Liver (tissue), 2 donors: ENCODE results near the gene WRNIP1.

Experiments
- YY1 ChIP-seq: IDR thresholded peaks from 2 replicates; pipeline ENCODE4 v1.6.1; 2016; ENCODE audit warnings: antibody characterized with exemption, mild to moderate bottlenecking
- TF ChIP-seq, protein P1 (sequence below): fragments of 150-350 bp; IDR thresholded peaks from 2 replicates; pipeline ENCODE4 v1.5.1; 2017; ENCODE audit warnings: improper control_type of control experiment, low read depth, low read length; ENCODE audit not compliant: missing input control
- donor health status: healthy.

DNA sequence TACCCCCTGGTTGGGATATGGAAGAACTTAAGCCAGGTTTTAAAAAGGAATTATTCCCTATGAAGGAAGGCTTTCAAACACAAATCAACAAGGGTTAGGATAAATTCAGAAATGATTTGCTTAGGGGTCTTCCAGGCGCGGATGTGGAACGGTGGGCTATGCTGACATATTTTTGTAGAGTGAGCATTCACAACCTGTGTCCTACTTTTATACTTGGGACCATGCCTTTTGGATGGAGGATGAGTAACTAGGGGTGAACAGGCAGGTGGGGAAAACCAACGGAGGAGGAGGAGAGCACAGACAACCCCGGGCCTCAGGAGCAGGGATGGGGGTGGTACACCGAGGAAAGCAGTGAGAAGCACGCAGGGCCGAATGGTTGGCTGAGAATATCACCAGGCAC, 20.4 kb upstream of the WRNIP1 start:
- no peak for TF ChIP-seq YY1
- TF ChIP-seq, protein P1, sequence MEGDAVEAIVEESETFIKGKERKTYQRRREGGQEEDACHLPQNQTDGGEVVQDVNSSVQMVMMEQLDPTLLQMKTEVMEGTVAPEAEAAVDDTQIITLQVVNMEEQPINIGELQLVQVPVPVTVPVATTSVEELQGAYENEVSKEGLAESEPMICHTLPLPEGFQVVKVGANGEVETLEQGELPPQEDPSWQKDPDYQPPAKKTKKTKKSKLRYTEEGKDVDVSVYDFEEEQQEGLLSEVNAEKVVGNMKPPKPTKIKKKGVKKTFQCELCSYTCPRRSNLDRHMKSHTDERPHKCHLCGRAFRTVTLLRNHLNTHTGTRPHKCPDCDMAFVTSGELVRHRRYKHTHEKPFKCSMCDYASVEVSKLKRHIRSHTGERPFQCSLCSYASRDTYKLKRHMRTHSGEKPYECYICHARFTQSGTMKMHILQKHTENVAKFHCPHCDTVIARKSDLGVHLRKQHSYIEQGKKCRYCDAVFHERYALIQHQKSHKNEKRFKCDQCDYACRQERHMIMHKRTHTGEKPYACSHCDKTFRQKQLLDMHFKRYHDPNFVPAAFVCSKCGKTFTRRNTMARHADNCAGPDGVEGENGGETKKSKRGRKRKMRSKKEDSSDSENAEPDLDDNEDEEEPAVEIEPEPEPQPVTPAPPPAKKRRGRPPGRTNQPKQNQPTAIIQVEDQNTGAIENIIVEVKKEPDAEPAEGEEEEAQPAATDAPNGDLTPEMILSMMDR, result no peak
